SK-N-SH (cell line): ENCODE measurements around the gene PRSS48. TPM values are rescaled to one million over a fixed set of nuclear protein-coding genes. Genes with fewer than 3 reads are reported as not detected.

Source experiments
- CTCF ChIA-PET: fragments of 300-600, 350-600 bp; formaldehyde crosslinking; extraction: SDS; loops from one replicate; lab custom pipeline; 2021; lab: Yijun Ruan, JAX
- POLR2A ChIA-PET: fragments of 350-600 bp; sonication (Branson Sonifier 250); formaldehyde crosslinking; extraction: SDS; loops from one replicate; lab custom pipeline; 2020; ENCODE audit warnings: antibody characterized with exemption, inconsistent platforms; lab: Yijun Ruan, JAX
- DNase-seq: peaks from one replicate; pipeline ENCODE4 v3.0.0; 2012
- H2AFZ ChIP-seq: fragments of 200-600 bp; sonication (generic); 2 replicates; pipeline ENCODE4 v1.8.1; 2016; ENCODE audit warnings: antibody characterized with exemption, mild to moderate bottlenecking, low read depth
- H3F3A ChIP-seq: fragments of 200-600 bp; sonication (generic); replicated peaks from 2 replicates; pipeline ENCODE3; 2016; ENCODE audit warnings: antibody characterized with exemption, mild to moderate bottlenecking; ENCODE audit not compliant: insufficient read depth
- H3K27ac ChIP-seq, 2 experiments: fragments of 200-500 bp in 1 of 2; fragments of 200-600 bp in 1 of 2; sonication (Bioruptor generic) in 1 of 2; sonication (generic), shearing (Covaris generic) in 1 of 2; 2 replicates each; pipeline versions ENCODE4 v1.5.1 to v1.6.1; 2014 to 2016; ENCODE audit warnings: low read depth in 2 of 2, inconsistent platforms in 1 of 2, low read length in 1 of 2, mild to moderate bottlenecking in 1 of 2, mixed read lengths in 1 of 2
- H3K27me3 ChIP-seq: fragments of 200-600 bp; sonication (generic), shearing (Covaris generic); 2 replicates; pipeline ENCODE4 v1.6.1; 2016; ENCODE audit warnings: mixed run types; ENCODE audit not compliant: insufficient read depth
- H3K36me3 ChIP-seq, 2 experiments: fragments of 200-500 bp in 1 of 2; fragments of 200-600 bp in 1 of 2; sonication (Bioruptor generic) in 1 of 2; sonication (generic) in 1 of 2; replicated peaks in 1 of 2; 2 replicates each; pipeline versions ENCODE3 to v1.5.1; 2014 to 2016; ENCODE audit warnings: low read length in 1 of 2, mild to moderate bottlenecking in 1 of 2; ENCODE audit not compliant: insufficient read depth in 2 of 2, control insufficient read depth in 1 of 2
- H3K4me1 ChIP-seq, 2 experiments: fragments of 200-500 bp in 1 of 2; fragments of 200-600 bp in 1 of 2; sonication (Bioruptor generic) in 1 of 2; sonication (generic), shearing (Covaris generic) in 1 of 2; 2 replicates each; pipeline versions ENCODE4 v1.5.1 to v1.6.1; 2014 to 2016; ENCODE audit warnings: low read depth in 1 of 2, low read length in 1 of 2, mixed run types in 1 of 2; ENCODE audit not compliant: insufficient read depth in 2 of 2, control insufficient read depth in 1 of 2
- H3K4me2 ChIP-seq: fragments of 200-600 bp; sonication (generic), shearing (Covaris generic); 2 replicates; pipeline ENCODE4 v1.6.1; 2017; ENCODE audit warnings: mixed run types
- H3K4me3 ChIP-seq, 2 experiments: fragments of 200-500 bp in 1 of 2; fragments of 200-600 bp in 1 of 2; sonication (Bioruptor generic) in 1 of 2; sonication (generic), shearing (Covaris generic) in 1 of 2; 2 replicates each; pipeline versions ENCODE4 v1.5.1 to v1.8.1; 2014 to 2016; ENCODE audit warnings: low read depth in 2 of 2, inconsistent platforms in 1 of 2, low read length in 1 of 2, mild to moderate bottlenecking in 1 of 2, mixed read lengths in 1 of 2, moderate library complexity in 1 of 2
- H3K79me2 ChIP-seq: fragments of 200-600 bp; sonication (generic); 2 replicates; pipeline ENCODE4 v1.8.1; 2017; ENCODE audit warnings: mild to moderate bottlenecking; ENCODE audit not compliant: insufficient read depth
- H3K9ac ChIP-seq: fragments of 200-600 bp; sonication (generic); 2 replicates; pipeline ENCODE4 v1.6.1; 2017; ENCODE audit warnings: mixed run types
- H3K9me2 ChIP-seq: fragments of 200-600 bp; sonication (generic); 2 replicates; pipeline ENCODE4 v1.6.1; 2017; ENCODE audit warnings: mixed run types
- H3K9me3 ChIP-seq: fragments of 200-600 bp; sonication (generic); 2 replicates; pipeline ENCODE4 v1.6.1; 2017; ENCODE audit warnings: mixed run types, mild to moderate bottlenecking, moderate library complexity
- H4K20me1 ChIP-seq: fragments of 200-600 bp; sonication (generic); 2 replicates; pipeline ENCODE4 v1.6.1; 2017; ENCODE audit warnings: mild to moderate bottlenecking, mixed run types; ENCODE audit not compliant: insufficient read depth
- CHD2 ChIP-seq: fragments of 150-350 bp; IDR thresholded peaks from 2 replicates; pipeline ENCODE4 v1.6.1; 2018; ENCODE audit warnings: low read length; ENCODE audit not compliant: partially characterized antibody
- CTCF ChIP-seq: fragments of 200-600 bp; sonication (generic); IDR thresholded peaks from 2 replicates; pipeline ENCODE4 v1.6.1; 2017; ENCODE audit warnings: antibody characterized with exemption, mild to moderate bottlenecking, moderate library complexity
- ELF1 ChIP-seq: IDR thresholded peaks from 2 replicates; pipeline ENCODE4 v1.4.0; 2012
- EZH2phosphoT487 ChIP-seq: fragments of 200-600 bp; sonication (generic); IDR thresholded peaks from 2 replicates; pipeline ENCODE4 v1.6.1; 2017; ENCODE audit warnings: low read depth, mixed run types, mild to moderate bottlenecking, antibody characterized with exemption, moderate library complexity, borderline replicate concordance
- GATA2 ChIP-seq: sonication (generic); formaldehyde crosslinking; IDR thresholded peaks from 2 replicates; pipeline ENCODE4 v1.5.0; 2020; ENCODE audit warnings: mild to moderate bottlenecking, missing genetic modification reagents
- JUND ChIP-seq: IDR thresholded peaks from 2 replicates; pipeline ENCODE4 v1.4.0; 2012
- MAX ChIP-seq: IDR thresholded peaks from 2 replicates; pipeline ENCODE4 v1.4.0; 2012; ENCODE audit warnings: low read depth
- MXI1 ChIP-seq: IDR thresholded peaks from 2 replicates; pipeline ENCODE4 v1.6.1; 2012; ENCODE audit warnings: mild to moderate bottlenecking, low read depth, low read length, improper control_type of control experiment
- NRF1 ChIP-seq: IDR thresholded peaks from 2 replicates; pipeline ENCODE4 v1.6.1; 2012; ENCODE audit warnings: low read depth, mild to moderate bottlenecking, low read length
- POLR2AphosphoS5 ChIP-seq: IDR thresholded peaks from 2 replicates; pipeline ENCODE4 v1.6.1; 2012; ENCODE audit warnings: low read depth, low read length
- RCOR1 ChIP-seq: fragments of 150-350 bp; IDR thresholded peaks from 2 replicates; pipeline ENCODE4 v1.6.1; 2017; ENCODE audit warnings: antibody characterized with exemption, low read length
- TCF12 ChIP-seq: IDR thresholded peaks from 2 replicates; pipeline ENCODE4 v1.4.0; 2012
- USF2 ChIP-seq: fragments of 150-350 bp; IDR thresholded peaks from 2 replicates; pipeline ENCODE4 v1.6.1; 2017; ENCODE audit warnings: antibody characterized with exemption, low read length, low read depth, borderline replicate concordance
- YY1 ChIP-seq: IDR thresholded peaks from 2 replicates; pipeline ENCODE4 v1.4.0; 2012; ENCODE audit warnings: low read depth, mild to moderate bottlenecking
- WGBS: methylation state at CpG from one replicate; pipeline ENCODE4 v1.1.6; 2017; ENCODE audit warnings: low lambda C conversion rate; 5-methylcytosine and 5-hydroxymethylcytosine counted together
- polyA plus RNA-seq, 3 experiments: library from polyadenylated mRNA; depleted of rRNA; stranded (reverse); fragments of >200 nt; gene quantifications; 2 replicates each; pipeline ENCODE4 v1.2.3, GENCODE V29; 2012
- TF ChIP-seq, protein P1 (sequence below): IDR thresholded peaks from 2 replicates; pipeline ENCODE4 v1.4.0; 2012; ENCODE audit warnings: low read depth, borderline replicate concordance

The PRSS48 gene
- polyA plus RNA-seq, 1 of the 3 experiments (the other 2 are of a cell fraction), result not detected

DNA sequence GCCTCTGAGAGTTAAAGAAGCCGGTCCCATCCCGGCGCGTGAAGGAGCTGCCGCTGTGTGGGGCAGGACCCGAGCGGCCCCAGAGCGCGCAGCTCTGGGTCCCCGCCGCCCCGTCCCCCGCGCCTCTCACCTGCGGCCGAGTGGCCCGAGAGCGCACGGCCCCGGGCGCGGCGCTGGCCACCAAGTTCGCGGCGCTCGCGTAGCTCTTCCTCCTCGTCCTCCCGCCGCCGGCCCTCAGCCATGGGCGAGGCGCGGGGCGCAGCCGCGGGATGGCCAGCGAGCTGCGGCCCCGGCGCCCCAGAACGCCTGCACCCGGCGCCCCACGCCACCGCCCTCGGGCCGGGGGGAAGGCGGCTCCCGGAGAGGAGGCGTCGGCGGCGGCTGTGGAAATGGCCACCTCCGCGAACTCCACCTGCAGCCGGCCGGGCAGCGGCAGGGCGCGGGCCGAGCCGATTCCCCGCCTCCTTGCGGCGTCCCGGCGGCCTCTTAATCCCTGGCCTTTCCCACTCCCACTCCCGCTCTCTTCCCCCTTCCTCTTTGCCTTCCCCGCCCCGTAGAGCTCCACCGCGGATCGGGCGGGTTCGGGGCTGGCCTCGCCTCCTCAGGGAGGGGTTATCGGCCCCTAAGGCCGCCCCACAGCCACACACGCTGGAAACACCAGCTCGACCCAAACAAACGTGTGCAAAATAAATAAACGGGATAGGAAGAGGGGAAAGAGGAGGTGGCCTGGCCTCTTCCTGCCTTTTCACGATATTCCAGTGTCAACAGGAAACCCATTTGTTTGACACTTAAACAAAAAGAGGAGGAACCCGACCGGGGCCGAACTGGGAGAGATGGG, 48.4 kb downstream of the PRSS48 start, which contains the start of gene SH3D19:
Gene SH3D19, minus strand, starts transcription at position 495 of the 838 bp plus-strand sequence. Its CDS starts 253 bp downstream, at position 242.
- Histone ChIP-seq H4K20me1 (no peaks in the 10 kb centered on the region), H3K9ac (peak within 1 kb of the TSS; percentile 84), H2AFZ (peak within 1 kb of the TSS; percentile 98)
- TF ChIP-seq TCF12 (peak; percentile 21; the same call in 1 of the 2 replicates), MXI1 (peak; percentile 69), USF2 (no peak), GATA2 (CRISPR knock-in tag) (peak; percentile 18; the same call in 1 of the 2 replicates), POLR2AphosphoS5 (peak; percentile 66), MAX (peak; percentile 16; the same call in 1 of the 2 replicates), RCOR1 (0 out of 2 replicates have a peak, but pooled peaks have one; percentile 28), CHD2 (no peak), JUND (no peak), ELF1 (peak; percentile 51; the same call in 1 of the 2 replicates), NRF1 (peak; percentile 23; the same call in 1 of the 2 replicates), CTCF (no peak), YY1 (0 out of 2 replicates have a peak, but pooled peaks have one; percentile 6), EZH2phosphoT487 (no peak)
- TF ChIP-seq, protein P1, sequence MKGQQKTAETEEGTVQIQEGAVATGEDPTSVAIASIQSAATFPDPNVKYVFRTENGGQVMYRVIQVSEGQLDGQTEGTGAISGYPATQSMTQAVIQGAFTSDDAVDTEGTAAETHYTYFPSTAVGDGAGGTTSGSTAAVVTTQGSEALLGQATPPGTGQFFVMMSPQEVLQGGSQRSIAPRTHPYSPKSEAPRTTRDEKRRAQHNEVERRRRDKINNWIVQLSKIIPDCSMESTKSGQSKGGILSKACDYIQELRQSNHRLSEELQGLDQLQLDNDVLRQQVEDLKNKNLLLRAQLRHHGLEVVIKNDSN, result no peak
- TF ChIP-seq, all 33 proteins: peak for 9
- Histone ChIP-seq H3K4me3 (peak within 1 kb of the TSS; percentile 80 to 81), H3K27ac (peak within 1 kb of the TSS; percentile 68 to 81), H3K36me3 (no peaks in the 10 kb centered on the region), H3K4me2 (peak within 1 kb of the TSS; percentile 79), H3K4me1 (peaks cover 0 to 7% of the 10 kb centered on the region in 2 experiments; a peak in 3 of 4 replicates), H3K9me2 (no peaks in the 10 kb centered on the region), H3K27me3 (no peaks in the 10 kb centered on the region), H3F3A (peaks cover 41% of the 10 kb centered on the region), H3K9me3 (no peaks in the 10 kb centered on the region), H3K79me2 (peaks cover 30% of the 10 kb centered on the region)
- 3% methylated on average over 10 of the region's 88 CpGs for WGBS
- POLR2A ChIA-PET, result interaction anchor here (0.6 to 1.4 kb wide), 8 partner anchors 25 to 225 kb away, joined by 3 to 5 read pairs (median 3); partner anchors contain the start of gene RPS3A
- CTCF ChIA-PET, result interaction anchor here (0.8 to 1.3 kb wide), 7 partner anchors 8 to 287 kb away, joined by 3 read pairs; no protein-coding TSS in a partner anchor
- DNase-seq, result peak; percentile 88
